GM12872 (cell line): ENCODE measurements around the gene RNF214.

Source experiments
- TF ChIP-seq, protein P1 (sequence below): IDR thresholded peaks from 3 replicates; pipeline ENCODE4 v1.5.1; 2011; ENCODE audit warnings: low read depth, mild to moderate bottlenecking, low read length, moderate library complexity; ENCODE audit not compliant: insufficient read depth

Gene RNF214

GRCh38 chr11:117230286-117230961 is 2.0 kb upstream of the RNF214 start:
- TF ChIP-seq, protein P1, sequence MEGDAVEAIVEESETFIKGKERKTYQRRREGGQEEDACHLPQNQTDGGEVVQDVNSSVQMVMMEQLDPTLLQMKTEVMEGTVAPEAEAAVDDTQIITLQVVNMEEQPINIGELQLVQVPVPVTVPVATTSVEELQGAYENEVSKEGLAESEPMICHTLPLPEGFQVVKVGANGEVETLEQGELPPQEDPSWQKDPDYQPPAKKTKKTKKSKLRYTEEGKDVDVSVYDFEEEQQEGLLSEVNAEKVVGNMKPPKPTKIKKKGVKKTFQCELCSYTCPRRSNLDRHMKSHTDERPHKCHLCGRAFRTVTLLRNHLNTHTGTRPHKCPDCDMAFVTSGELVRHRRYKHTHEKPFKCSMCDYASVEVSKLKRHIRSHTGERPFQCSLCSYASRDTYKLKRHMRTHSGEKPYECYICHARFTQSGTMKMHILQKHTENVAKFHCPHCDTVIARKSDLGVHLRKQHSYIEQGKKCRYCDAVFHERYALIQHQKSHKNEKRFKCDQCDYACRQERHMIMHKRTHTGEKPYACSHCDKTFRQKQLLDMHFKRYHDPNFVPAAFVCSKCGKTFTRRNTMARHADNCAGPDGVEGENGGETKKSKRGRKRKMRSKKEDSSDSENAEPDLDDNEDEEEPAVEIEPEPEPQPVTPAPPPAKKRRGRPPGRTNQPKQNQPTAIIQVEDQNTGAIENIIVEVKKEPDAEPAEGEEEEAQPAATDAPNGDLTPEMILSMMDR, result no peak

DNA sequence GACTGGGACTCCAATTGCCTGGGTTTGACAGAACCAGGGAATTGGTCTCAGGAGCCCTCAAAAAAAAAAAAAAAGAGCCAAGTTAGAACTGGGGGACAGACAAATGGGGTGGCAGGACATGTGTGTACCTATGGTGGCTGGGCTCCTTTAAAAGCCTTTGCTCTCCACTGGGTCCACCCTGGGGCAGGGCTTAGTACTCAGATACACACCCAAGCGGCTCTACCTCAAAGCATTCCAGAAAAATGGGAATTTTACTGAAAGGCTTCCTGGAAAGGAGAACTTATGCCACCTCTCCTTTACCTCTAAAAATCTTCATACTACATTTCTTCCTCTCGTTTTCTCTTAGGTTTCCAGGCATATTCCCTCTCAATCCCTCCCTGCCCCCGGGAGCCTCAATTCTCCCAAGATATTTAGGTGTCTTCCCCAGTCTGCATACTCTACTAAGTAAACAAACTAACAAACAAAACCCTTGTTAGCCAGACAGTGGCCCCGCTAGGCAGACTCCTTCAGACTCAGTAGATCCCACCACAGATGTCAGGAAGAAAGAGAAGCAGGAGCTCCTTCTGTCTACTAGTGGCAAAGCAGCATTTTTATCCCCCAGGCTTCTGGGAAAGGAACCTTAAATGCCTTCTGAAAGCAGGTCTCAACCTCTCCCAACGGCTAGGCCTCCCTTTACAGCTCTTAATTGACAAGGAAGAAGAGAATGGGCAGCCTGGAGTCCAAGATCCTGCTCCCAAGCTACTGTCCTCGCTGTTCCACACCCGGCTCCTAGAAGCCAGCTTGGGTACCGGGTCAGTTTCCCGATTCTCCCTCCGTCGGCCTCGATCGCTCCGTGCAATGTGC is 1.3 kb upstream of the RNF214 start:
- TF ChIP-seq, protein P1, result no peak

DNA sequence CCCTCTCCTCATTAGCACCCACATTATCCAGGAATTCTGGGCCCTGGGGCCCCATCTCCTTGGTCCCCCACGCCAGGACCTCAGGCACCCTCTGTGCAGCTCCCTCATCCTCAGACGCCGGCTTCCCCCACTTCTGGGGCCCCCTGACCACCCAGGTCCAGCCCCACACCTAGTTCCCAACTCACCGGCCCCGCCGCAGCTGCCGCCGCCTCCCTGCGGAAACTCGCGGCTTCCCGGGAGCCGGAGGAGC is 704 bp upstream of the RNF214 start, which contains the start of gene PCSK7:
TSS of gene PCSK7 (minus strand) at position 232 of the 250 bp plus-strand sequence. CDS start 2,229 bp downstream, outside the sequence.
- TF ChIP-seq, protein P1, result no peak

DNA sequence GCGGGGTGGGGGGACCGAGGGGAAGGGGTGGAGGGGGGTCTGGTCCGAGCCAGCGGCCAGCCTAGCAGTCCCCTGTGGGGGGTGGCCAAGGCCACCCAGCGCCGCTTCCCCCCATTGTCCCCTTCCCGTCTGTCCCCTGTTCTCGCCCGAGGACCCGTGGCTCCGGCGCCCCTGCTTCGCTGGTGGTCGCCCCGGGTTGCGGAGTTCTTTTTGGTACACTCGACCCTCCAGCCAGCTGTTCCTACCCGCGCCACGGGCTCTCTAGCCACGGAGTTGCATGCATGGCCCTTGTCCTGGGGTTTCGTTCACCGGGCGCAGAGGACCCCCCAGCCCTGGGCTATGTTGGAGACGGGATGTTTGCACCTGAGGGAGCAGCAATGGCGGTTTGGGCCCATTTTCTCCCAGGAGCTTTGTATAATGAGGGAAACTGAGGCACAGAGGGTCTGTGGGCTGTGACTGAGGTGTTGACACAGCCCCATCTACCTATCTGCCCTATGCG is 489 bp downstream of the RNF214 start:
- TF ChIP-seq, protein P1, result no peak

GRCh38 chr11:117238221-117238620 is 5.8 kb downstream of the RNF214 start:
- TF ChIP-seq, protein P1, result no peak

- TF ChIP-seq, protein P1, result no peak
Measured at GRCh38 chr11:117239295-117239694, 6.8 kb downstream of the RNF214 start.

DNA sequence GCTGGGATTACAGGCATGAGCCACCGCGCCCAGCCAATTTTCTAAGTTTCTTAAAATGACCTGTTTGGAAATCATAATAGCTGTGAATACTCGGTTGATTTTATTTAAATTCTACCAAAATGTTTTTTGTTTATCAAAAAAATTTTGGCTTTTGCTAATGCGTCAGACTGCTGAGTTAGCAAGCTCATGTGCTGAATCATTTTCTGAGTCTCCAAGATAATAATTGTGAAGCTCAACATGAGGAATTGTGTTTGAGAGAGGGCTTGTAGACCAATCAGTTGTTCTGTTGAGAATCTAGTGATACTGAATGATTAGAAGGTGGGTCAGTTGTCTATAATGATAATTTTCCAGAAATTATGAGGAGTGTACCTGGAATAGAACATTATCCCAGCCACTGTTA is 15.9 kb downstream of the RNF214 start:
- TF ChIP-seq, protein P1, result no peak
